Measurements from ENCODE around the gene BBOF1. TPM values are rescaled to one million over a fixed set of nuclear protein-coding genes. Genes with fewer than 3 reads are reported as not detected.

BBOF1 gene
- total RNA-seq, 4 donors from 2014 or later, result 2.0 to 6.9 (median 4.6) TPM

DNA sequence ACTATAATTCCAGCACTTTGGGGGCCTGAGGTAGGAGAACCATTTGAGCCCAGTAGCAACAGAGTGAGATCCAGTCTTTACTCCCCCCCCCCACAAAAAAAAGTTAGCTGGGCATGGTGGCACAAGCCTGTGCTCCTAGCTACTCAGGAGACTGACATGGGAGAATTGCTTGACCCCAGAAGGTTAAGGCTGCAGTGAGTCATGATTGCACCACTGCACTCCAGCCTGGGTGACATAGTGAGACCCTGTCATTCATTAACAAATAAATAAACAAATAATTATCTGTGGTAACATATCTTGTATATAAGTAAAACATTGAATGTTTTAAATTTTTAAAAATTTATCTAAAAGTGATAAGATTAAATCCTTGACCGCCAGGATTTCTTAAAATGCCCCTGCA is 4.8 kb upstream of the BBOF1 start:
- Histone ChIP-seq H3K27me3 (no peaks in the 10 kb centered on the region), H3K27ac (no peak overlapping the region), H3K4me3 (no peak overlapping the region), H3K4me1 (peaks cover 0 to 8% (median 5%) of the 10 kb centered on the region in 3 donors), H3K36me3 (peaks cover 0 to 62% (median 0%) of the 10 kb centered on the region in 3 donors), H3K9me3 (no peaks in the 10 kb centered on the region)
- DNase-seq, result no peak
- TF ChIP-seq CTCF (IDR thresholded peaks at IDR 0.05) (no peak), POLR2A (IDR thresholded peaks at IDR 0.05) (no peak)
- intact Hi-C loops (cut with DNase I), result no loop called here
- WGBS, 2 donors, result 95 to 100% methylated on average over 1 of the region's 1 CpG

DNA sequence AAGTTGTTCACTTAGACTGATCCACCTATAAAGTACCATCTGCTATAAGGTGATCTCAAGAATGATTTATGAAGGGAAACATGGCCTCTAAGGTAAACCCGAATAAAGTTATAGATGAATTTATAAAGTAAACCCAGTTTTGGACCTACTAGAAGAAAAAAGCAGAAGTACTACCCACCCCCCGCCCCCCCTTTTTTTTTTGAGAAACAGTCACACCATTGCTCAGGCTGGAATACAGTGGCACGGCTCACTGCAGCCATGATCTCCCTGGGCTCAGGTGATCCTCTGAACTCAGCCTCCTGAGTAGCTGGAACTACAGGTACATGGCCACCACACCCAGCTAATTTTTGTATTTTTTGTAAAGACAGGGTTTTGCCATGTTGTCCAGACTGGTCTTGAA is 4.0 kb upstream of the BBOF1 start:
- WGBS, 2 donors, result 54 to 81% methylated on average over 3 of the region's 3 CpGs
- Histone ChIP-seq H3K4me1 (peaks cover 0 to 17% (median 8%) of the 10 kb centered on the region in 3 donors), H3K36me3 (peaks cover 0 to 53% (median 0%) of the 10 kb centered on the region in 3 donors), H3K9me3 (no peaks in the 10 kb centered on the region), H3K4me3 (no peak overlapping the region), H3K27ac (no peak overlapping the region), H3K27me3 (no peaks in the 10 kb centered on the region)
- TF ChIP-seq POLR2A (IDR thresholded peaks at IDR 0.05) (no peak), CTCF (IDR thresholded peaks at IDR 0.05) (no peak)
- no peak for DNase-seq
- intact Hi-C loops (cut with DNase I), result no loop called here

- Histone ChIP-seq H3K27ac (no peak overlapping the region), H3K27me3 (no peaks in the 10 kb centered on the region), H3K4me3 (no peak overlapping the region), H3K9me3 (no peaks in the 10 kb centered on the region), H3K36me3 (peaks cover 0 to 45% (median 0%) of the 10 kb centered on the region in 3 donors), H3K4me1 (peaks cover 0 to 19% (median 8%) of the 10 kb centered on the region in 3 donors)
- DNase-seq, result no peak
- no peak for TF ChIP-seq POLR2A (IDR thresholded peaks at IDR 0.05)
- TF ChIP-seq CTCF (IDR thresholded peaks at IDR 0.05), result no peak
- intact Hi-C loops (cut with DNase I), result no loop called here
Observed at GRCh38 chr14:74015963-74016362, 3.2 kb upstream of the BBOF1 start.

DNA sequence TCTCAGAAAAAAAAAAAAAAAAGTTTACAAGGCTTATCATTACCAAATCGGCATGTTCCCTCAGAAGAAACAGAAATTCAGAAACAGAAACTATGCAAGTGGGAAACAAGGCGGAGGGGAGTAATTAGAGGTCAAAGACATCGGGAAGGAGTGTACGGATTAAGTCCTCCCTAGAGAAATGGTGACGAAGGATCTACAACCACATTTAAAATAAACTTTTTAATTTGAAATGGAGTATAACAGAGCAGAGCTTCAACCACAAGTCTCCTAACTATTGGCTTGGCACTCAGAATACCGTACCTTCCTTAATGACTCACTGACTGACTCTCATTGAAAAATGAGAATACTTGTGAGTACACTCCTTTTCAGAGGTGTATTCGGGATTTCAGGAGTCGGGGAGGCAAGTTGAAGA is 969 bp upstream of the BBOF1 start:
- Histone ChIP-seq H3K4me3 (peak overlapping the region; percentile 76 to 93 (median 87)), H3K4me1 (peaks cover 0 to 19% (median 8%) of the 10 kb centered on the region in 3 donors), H3K9me3 (no peaks in the 10 kb centered on the region), H3K27ac (peak overlapping the region; percentile 97 to 99 (median 98)), H3K27me3 (no peaks in the 10 kb centered on the region), H3K36me3 (peaks cover 0 to 23% (median 0%) of the 10 kb centered on the region in 3 donors)
- 1% methylated on average over 8 of the region's 8 CpGs for WGBS, 2 donors
- no peak for TF ChIP-seq POLR2A (IDR thresholded peaks at IDR 0.05)
- TF ChIP-seq CTCF (IDR thresholded peaks at IDR 0.05), result no peak
- DNase-seq, result no peak
- intact Hi-C loops (cut with DNase I), result no loop called here

GRCh38 chr14:74019408-74020137 is 424 bp downstream of the BBOF1 start:
- H3K9me3 ChIP-seq, result no peaks in the 10 kb centered on the region
- H3K27ac ChIP-seq, result peak overlapping the region; percentile 97 to 99 (median 98)
- intact Hi-C loops (cut with DNase I), result no loop called here
- 3 to 8% methylated on average over 5 to 20 of the region's 21 CpGs for WGBS, 2 donors
- TF ChIP-seq POLR2A (IDR thresholded peaks at IDR 0.05) (no peak), CTCF (IDR thresholded peaks at IDR 0.05) (no peak)
- DNase-seq, result no peak
- H3K27me3 ChIP-seq, result no peaks in the 10 kb centered on the region
- peaks cover 0 to 19% (median 8%) of the 10 kb centered on the region in 3 donors for H3K4me1 ChIP-seq
- H3K4me3 ChIP-seq, result peak overlapping the region; percentile 76 to 93 (median 87)
- peaks cover 0 to 9% (median 0%) of the 10 kb centered on the region in 3 donors for H3K36me3 ChIP-seq

Data from esophagus squamous epithelium (tissue), 5 donors.